Activated CD8-positive, alpha-beta memory T cell treated with anti-CD3 and anti-CD28 coated beads, Interleukin-2, amount 50 U/mL, for 1 hour (primary cell): ENCODE data around the gene KCNH4.

Source experiments
- DNase-seq: peaks from one replicate; pipeline ENCODE4 v3.0.0-alpha.2; 2020; ENCODE audit errors: extremely low read depth

KCNH4 gene

DNA sequence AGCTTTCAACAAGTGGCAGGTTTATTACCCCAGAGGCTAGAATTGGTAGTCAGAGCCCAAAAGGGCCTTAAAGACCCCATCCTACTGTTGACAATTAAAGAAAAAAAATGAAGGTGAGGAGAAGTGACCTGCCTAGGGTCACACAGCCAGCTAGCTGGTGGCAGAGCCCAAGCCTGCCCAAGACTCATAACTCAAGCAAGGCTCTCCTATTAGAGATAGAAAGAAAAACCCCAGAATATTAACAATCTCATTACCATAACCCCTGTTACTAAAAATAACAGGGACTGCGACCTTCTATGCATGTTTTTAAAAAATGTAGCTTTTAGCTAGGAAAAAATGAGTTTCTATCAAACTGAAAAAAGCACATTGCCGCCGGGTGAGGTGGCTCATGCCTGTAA is 44.3 kb downstream of the KCNH4 start:
- DNase-seq = no peak

DNA sequence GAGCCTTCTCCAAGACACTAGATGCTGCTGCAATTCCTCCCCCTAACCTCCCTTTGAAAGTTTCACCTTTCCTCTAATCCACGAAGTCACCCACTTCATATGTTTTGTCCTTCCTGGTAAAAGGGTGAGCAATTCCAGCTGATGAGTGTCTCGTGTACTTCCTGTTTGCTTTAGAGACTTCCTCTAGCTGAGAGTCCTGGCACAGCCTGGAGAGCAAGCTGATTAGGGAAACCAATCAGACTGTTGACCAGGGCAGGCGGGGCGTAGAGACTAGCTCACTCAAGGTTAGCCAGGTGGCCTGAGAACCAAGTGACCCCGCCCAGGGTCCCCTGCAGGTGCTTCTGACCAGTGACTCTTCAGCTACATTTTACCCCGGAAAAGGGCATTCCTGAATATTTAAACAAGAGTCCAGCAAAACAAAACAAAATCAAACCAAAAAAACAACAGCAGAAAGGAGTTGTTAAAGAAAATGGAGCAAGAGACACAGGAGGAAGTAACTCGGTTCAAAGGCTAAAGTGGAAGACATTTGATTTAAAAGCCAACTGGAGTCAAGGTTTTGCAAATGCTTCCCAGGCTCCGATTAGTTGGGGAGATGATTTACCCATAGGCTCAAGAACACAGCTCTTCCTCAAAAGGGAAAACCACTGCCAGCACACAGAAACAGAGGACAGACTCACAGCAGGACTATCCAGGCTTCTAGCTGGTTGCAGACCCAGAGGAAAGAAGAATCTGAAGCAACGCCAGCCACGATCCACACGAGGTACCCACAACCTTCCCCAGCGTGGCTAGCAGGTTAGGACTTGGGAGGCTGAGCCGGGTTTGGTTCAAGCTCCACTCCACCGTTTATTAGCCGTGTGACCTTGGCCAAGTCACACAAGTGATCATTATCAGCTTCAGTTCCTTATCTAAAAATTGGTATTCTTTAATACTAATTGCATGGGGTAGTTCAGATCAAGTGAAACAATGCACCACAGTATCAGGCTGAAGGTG is 45.0 kb downstream of the KCNH4 start:
- no peak for DNase-seq

DNA sequence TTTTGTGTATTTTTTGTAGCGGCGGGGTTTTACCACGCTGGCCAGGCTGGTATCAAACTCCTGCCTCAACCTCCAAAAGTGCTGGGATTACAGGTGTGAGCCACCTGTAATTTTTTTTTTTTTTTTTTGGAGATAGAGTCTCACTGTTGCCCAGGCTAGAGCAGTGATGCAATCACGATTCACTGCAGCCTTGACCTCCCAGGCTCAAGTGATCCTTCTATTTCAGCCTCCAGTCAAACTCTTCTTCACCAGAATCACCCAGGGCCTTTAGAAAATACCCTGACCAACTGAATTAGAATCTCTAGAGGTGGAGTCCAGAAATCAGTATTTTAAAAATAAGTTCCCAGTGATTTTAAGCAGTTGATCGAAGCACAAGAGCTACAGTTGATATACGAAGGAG is 45.8 kb downstream of the KCNH4 start:
- DNase-seq = no peak

GRCh38 chr17:42133461-42134041 is 47.4 kb downstream of the KCNH4 start:
- peak; percentile 36 for DNase-seq

- no peak for DNase-seq
These were observed 48.0 kb downstream of the KCNH4 start for GRCh38 chr17:42132941-42133340.

DNA sequence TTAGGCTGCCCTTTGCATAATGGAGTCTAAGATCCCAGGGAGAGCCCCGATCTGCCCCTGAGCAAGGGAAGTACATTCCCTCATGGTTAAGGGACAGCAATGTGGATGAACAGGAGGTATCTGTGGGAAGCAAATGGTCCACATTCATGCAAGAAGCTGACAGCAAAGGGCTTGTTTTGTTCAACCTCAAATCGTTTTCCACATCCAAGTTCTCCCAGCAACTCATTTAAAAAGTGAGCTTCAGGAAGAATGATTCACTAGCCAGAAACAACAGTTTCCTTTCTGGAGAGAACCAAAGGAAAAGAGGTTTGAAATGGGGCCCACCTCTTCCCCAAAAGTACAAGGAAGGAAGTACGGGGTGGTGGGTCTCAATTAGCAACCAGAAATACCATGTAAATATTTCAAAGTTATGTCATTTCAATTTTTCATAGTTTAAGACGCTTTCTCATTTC is 48.9 kb downstream of the KCNH4 start:
- DNase-seq = no peak

GRCh38 chr17:42131232-42131631 is 49.7 kb downstream of the KCNH4 start:
- no peak for DNase-seq

GRCh38 chr17:42130310-42130936 is 50.5 kb downstream of the KCNH4 start:
- no peak for DNase-seq

GRCh38 chr17:42129109-42129837 is 51.7 kb downstream of the KCNH4 start:
- no peak for DNase-seq

GRCh38 chr17:42127414-42127813 is 53.5 kb downstream of the KCNH4 start:
- DNase-seq = no peak

DNA sequence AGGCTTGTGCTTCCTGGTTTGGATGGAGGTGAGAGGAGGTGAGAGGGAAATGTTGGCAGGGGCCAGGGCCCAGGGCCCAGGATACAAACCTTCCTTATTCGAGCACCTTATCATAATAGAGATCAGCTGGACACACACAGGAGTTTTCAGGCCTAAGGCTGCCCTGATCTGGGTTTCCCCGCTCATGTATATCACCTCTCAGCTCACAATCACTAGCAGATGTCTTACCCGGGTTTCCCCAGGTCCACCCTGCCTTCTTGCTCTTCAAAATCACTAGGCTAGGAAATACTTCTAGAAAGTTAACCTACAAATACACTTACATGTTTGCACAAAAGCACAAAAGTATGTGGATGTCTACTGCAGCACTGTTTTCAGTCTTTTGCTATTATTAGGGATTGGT is 54.1 kb downstream of the KCNH4 start:
- no peak for DNase-seq

GRCh38 chr17:42125565-42125964 is 55.4 kb downstream of the KCNH4 start:
- DNase-seq = no peak

- DNase-seq = no peak
These were observed 56.7 kb downstream of the KCNH4 start for GRCh38 chr17:42124256-42124655.

DNA sequence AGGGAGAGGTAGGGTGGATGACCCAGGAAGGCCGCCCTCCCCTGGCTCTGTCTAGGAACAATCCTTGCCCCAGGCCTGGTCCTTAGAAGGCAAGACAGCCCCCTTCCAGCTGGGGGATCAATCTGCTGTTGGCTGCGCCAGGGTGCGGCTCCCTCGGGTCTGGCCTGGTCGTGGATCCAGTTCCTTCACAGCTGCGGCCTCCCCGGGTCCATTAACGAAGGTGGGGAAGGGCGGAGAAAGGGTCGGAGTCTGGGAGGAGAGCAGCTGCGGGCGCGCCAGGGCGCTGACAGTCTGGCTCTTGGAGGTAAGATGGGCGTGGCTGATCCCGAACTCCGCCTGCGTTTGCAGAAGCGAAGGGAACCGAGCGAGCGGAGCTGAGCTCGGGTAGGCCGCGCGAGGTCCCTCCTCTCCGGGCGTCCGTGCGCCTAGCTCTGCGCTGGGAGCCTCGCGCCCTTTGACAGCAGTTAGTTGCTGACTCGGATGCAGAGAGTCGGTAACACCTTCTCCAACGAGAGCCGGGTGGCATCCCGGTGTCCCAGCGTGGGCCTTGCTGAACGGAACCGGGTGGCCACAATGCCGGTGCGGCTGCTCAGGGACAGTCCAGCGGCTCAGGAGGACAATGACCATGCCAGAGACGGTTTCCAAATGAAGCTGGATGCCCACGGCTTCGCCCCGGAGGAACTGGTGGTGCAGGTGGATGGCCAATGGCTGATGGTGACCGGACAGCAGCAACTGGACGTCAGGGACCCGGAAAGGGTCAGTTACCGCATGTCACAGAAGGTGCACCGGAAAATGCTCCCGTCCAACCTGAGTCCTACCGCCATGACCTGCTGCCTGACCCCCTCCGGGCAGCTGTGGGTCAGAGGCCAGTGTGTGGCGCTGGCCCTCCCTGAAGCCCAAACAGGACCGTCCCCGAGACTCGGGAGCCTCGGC is 58.3 kb downstream of the KCNH4 start, which contains the start of gene HSPB9:
HSPB9 (plus strand) TSS at position 434 of the 933 bp plus-strand sequence; CDS start at position 481, 47 bp downstream.
- no peak for DNase-seq

- DNase-seq = no peak
These were observed 59.9 kb downstream of the KCNH4 start, which contains the start of gene KAT2A for GRCh38 chr17:42120770-42121769. Gene KAT2A (minus strand): TSS chr17:42121367. CDS start chr17:42121304, 63 bp downstream.

DNA sequence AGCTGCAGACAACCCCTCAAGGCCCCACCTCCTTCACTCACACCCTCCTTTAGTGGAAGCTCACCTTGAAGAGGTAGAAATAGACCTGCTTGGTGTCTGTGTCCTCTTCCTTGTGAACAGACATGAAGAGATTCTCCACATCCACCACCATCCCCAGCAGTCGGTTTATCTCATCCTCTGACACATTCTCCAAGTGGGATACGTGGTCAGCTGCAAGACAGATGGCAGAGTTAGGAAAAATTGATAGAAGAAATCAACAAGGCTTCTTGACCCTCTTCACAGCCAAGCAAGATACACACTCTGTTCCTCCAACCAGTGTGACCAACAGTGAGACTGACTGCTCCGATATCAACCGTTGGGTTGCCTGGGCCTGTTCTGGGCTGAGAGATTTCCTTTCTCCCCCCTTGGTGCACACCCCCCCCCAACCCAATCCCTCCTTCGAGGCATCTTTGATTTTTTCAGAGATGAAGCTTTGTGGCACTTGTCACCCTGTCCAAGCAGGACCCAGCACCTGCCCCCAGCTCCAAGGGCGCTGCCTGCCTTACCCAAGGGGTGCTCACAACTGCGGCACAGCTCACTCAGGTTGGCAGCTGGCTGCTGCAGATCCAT is 60.7 kb downstream of the KCNH4 start:
- no peak for DNase-seq

GRCh38 chr17:42119301-42119700 is 61.6 kb downstream of the KCNH4 start:
- no peak for DNase-seq

- no peak for DNase-seq
These were observed 62.4 kb downstream of the KCNH4 start for GRCh38 chr17:42118545-42118944.

DNA sequence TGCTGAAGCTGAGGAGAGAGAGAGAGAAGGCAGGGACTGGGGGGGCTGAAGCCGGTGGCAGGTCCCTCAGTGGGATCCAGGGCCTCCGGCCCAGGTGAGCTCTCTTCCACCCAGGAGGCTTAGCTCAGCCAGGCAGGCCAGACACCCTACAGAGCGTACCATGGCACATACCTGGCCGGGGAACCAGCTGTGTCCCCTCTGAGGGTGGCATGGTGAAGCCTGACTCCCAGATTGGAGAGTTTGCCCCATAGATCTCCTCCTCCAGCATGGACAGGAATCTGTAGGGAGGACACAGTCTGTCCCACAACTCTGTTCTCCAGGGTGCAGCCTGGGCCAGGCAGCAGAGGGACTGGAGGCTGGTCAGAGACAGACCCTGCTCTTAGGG is 62.8 kb downstream of the KCNH4 start:
- DNase-seq = no peak
